ENCODE data around the gene GJD4.

Gene GJD4

GRCh38 chr10:35579116-35579515 is 26.0 kb upstream of the GJD4 start:
- no peak for DNase-seq (ENCODE audit: low read depth in 3 of 3)

GRCh38 chr10:35579726-35580422 is 25.3 kb upstream of the GJD4 start:
- DNase-seq (ENCODE audit: low read depth in 3 of 3), result no peak

GRCh38 chr10:35580423-35580770 is 24.7 kb upstream of the GJD4 start:
- DNase-seq (ENCODE audit: low read depth in 3 of 3), result no peak

- DNase-seq (ENCODE audit: low read depth in 3 of 3), result no peak
Measured at GRCh38 chr10:35581655-35582054, 23.5 kb upstream of the GJD4 start.

- DNase-seq (ENCODE audit: low read depth in 3 of 3), result no peak
Measured at GRCh38 chr10:35584946-35585345, 20.2 kb upstream of the GJD4 start.

GRCh38 chr10:35585356-35585755 is 19.8 kb upstream of the GJD4 start:
- DNase-seq (ENCODE audit: low read depth in 3 of 3), result no peak

GRCh38 chr10:35585903-35586535 is 19.1 kb upstream of the GJD4 start:
- DNase-seq (ENCODE audit: low read depth in 3 of 3), result no peak

GRCh38 chr10:35588836-35589235 is 16.3 kb upstream of the GJD4 start:
- no peak for DNase-seq (ENCODE audit: low read depth in 3 of 3)

GRCh38 chr10:35592441-35592840 is 12.7 kb upstream of the GJD4 start:
- DNase-seq (ENCODE audit: low read depth in 3 of 3), result no peak

- no peak for DNase-seq (ENCODE audit: low read depth in 3 of 3)
Measured at GRCh38 chr10:35594115-35595079, 10.7 kb upstream of the GJD4 start.

GRCh38 chr10:35595106-35595505 is 10.0 kb upstream of the GJD4 start:
- DNase-seq (ENCODE audit: low read depth in 3 of 3), result no peak

GRCh38 chr10:35598379-35598778 is 6.8 kb upstream of the GJD4 start:
- DNase-seq (ENCODE audit: low read depth in 3 of 3), result no peak

- DNase-seq (ENCODE audit: low read depth in 3 of 3), result no peak
Measured at GRCh38 chr10:35600193-35600592, 4.9 kb upstream of the GJD4 start.

- no peak for DNase-seq (ENCODE audit: low read depth in 3 of 3)
Measured at GRCh38 chr10:35606430-35606829, 1.3 kb downstream of the GJD4 start.

- no peak for DNase-seq (ENCODE audit: low read depth in 3 of 3)
Measured at GRCh38 chr10:35607475-35608327, 2.6 kb downstream of the GJD4 start.

- no peak for DNase-seq (ENCODE audit: low read depth in 3 of 3)
Measured at GRCh38 chr10:35608328-35608672, 3.2 kb downstream of the GJD4 start.

- DNase-seq (ENCODE audit: low read depth in 3 of 3), result no peak
Measured at GRCh38 chr10:35611750-35612149, 6.6 kb downstream of the GJD4 start.

GRCh38 chr10:35612385-35613106 is 7.4 kb downstream of the GJD4 start:
- no peak for DNase-seq (ENCODE audit: low read depth in 3 of 3)

GRCh38 chr10:35613107-35613440 is 7.9 kb downstream of the GJD4 start:
- no peak for DNase-seq (ENCODE audit: low read depth in 3 of 3)

- DNase-seq (ENCODE audit: low read depth in 3 of 3), result no peak
Measured at GRCh38 chr10:35613597-35614226, 8.6 kb downstream of the GJD4 start.

- no peak for DNase-seq (ENCODE audit: low read depth in 3 of 3)
Measured at GRCh38 chr10:35614312-35614711, 9.2 kb downstream of the GJD4 start.
